Anterior cingulate cortex (tissue), 58 donors: Measurements from ENCODE around the gene PILRA.

Source experiments
- DNase-seq, 58 donors: peaks; one replicate each; lab custom pipeline; 2025; lab: John Stamatoyannopoulos, UW

PILRA gene

DNA sequence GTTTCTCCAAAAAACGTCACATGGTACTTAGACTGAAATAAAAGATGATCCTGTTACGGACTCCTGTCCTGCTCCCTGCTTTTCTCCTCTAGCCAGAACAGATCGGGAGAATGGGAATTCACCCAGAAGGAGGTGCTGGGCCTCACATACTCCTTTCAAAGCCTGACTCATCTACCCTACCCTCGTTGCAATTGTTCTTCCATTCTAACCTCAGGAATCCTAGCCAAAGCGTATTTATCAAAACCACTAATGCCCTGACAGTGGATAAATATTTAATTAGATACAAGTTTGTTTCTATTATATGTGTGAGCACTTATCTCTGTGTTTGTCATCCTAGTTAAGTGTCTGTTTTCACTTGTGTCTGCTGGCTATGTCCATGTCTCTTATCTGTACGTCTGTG is 33.5 kb downstream of the PILRA start:
- DNase-seq: no peak

GRCh38 chr7:100407285-100408180 is 34.2 kb downstream of the PILRA start:
- DNase-seq: peak in 6 of 58 donors; percentile 2 to 60 (median 20)

DNA sequence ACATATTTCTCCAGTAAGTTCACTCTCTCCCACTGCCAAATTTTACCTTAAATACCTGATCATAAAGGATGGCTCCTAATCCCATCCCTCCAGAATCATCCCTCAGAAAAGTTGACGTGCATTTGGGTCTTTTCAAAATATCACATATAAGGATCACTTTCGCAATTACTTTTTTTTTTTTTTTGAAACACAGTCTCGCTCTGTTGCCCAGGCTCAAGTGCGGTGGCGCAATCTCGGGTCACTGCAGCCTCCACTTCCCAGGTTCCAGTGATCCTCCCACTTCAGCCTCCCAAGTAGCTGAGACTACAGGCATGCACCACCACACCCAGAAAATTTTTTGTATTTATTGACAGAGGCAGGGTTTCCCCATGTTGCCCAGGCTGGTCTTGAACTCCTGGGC is 37.8 kb downstream of the PILRA start:
- no peak for DNase-seq

- DNase-seq: no peak
Observed at GRCh38 chr7:100413346-100413745, 40.1 kb downstream of the PILRA start.

DNA sequence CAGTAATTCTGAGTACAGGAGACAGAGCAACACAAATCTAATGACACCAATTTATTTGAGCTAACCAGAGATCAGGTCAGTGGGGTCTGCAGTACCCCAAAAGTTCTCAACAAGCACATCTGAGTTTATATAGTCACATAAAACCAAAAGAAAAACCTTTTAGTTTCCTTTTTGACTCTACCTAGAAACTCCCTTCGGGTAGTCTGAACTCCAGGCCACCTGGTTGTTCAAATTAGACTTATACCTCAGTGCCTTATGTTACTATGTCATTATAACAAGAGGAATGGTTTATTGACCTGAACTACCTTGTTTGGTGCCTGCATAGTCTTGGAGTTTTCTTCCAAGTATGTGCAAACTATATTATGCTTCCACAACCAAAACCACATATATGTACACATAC is 40.6 kb downstream of the PILRA start:
- DNase-seq: no peak

DNA sequence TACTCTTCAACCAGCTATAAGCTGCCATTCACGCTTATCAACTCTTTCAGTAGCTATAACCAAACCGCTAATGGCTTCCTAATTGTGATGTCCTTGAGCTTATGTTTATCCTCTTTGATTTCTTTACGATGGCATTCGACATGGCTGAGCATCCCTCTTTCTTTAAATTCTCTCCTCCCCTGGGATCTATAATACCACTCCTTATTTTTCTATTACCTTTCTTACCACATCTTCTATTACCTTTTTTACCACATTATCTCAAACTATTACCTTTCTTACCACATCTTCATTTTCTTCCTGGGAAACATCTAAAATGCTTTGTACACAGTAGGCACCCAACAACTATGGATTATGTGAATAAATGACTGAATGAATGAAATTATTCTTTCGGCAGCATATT is 42.2 kb downstream of the PILRA start:
- no peak for DNase-seq

- DNase-seq: no peak
Observed at GRCh38 chr7:100418930-100419659, 45.8 kb downstream of the PILRA start.

- DNase-seq: no peak
Observed at GRCh38 chr7:100419660-100420226, 46.5 kb downstream of the PILRA start.

DNA sequence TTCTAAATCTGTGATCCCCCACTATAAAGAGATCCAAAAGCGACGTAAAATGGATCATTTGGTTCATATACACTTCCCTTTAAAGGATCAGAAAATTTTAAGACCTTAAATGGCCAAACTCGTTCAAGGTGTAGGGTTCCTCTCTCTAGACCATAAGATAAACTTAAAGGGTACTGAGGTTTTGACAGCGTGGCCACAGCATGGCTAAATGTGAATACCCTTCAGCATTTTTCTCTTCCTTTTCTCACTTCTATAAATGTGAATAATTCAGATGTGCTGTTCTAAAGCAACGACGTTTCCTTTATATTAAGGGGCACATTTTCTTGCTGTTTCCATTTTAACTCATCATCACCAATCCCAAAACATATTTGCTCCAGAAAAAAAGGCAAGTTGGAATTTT is 50.0 kb downstream of the PILRA start:
- DNase-seq: no peak

DNA sequence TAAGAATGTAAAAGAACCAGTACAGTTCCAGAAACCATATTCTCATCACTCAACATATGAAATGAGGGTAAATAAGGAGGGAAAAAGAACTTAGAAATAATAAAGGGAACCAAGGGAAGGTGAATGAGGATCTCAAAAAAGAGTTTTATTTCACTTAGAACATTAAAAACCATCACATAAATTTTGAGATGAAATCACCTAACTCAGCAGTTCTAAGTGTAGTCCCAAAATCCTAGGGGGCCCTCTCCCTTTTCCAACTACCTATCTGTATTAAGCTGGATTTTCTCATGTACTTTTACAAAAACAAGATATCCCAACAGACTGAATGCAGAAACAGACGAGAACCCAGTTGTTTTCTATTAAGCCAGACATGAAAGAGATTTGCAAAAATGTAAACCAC is 52.1 kb downstream of the PILRA start:
- DNase-seq: no peak

DNA sequence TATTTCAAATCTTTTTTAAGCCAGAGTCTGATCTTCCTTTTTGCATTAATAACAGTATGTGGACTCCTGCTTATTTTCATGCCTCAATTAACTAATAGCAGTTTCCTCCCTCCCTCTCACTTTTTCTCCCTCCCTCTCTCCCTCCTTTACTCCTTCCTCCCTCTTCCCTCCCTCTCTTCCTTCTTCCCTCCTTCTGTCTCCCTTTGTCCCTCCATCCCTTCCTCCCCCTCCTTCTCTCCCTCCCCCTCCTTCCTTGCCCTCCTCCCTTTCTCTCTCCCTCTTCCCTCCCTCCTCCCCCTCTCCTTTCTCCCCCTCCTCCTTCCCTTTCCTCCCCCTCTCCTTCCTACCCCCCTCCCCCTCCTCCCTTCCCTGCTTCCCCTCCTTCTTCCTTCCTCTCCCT is 53.2 kb downstream of the PILRA start:
- no peak for DNase-seq

GRCh38 chr7:100427762-100428198 is 54.5 kb downstream of the PILRA start:
- DNase-seq: peak in 1 of 58 donors; percentile 56

GRCh38 chr7:100428199-100428966 is 55.1 kb downstream of the PILRA start, which contains the start of gene ZCWPW1:
ZCWPW1 (minus strand) TSS chr7:100428703; CDS start chr7:100420649, 8,054 bp downstream.
- peak; percentile 76 to 99 (median 94) for DNase-seq

GRCh38 chr7:100428967-100429636 is 55.8 kb downstream of the PILRA start:
- DNase-seq: peak; percentile 86 to 100 (median 98)

GRCh38 chr7:100429637-100430492 is 56.6 kb downstream of the PILRA start, which contains the start of gene MEPCE:
MEPCE (plus strand) TSS chr7:100429831; CDS start chr7:100430019, 188 bp downstream.
- peak; percentile 58 to 97 (median 93) for DNase-seq

DNA sequence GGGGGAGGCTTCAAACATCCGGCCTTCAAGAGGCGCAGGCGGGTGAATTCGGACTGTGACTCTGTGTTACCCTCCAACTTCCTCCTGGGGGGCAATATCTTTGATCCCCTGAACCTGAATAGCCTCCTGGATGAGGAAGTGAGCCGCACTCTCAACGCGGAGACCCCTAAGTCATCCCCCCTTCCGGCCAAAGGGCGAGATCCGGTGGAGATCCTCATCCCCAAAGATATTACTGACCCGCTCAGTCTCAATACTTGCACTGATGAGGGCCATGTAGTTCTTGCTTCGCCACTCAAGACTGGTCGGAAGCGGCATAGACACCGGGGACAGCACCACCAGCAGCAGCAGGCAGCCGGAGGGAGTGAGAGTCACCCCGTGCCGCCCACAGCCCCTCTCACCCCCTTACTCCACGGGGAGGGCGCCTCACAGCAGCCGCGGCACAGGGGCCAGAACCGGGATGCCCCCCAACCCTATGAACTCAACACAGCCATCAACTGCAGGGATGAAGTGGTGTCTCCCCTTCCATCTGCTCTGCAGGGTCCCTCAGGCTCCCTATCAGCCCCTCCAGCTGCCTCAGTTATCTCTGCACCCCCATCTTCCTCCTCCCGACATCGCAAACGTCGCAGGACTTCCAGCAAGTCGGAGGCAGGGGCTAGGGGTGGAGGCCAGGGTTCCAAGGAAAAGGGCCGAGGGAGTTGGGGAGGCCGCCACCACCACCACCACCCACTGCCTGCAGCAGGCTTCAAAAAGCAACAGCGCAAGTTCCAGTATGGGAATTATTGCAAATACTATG is 57.4 kb downstream of the PILRA start:
- peak in 4 of 58 donors; percentile 21 to 40 (median 30) for DNase-seq

DNA sequence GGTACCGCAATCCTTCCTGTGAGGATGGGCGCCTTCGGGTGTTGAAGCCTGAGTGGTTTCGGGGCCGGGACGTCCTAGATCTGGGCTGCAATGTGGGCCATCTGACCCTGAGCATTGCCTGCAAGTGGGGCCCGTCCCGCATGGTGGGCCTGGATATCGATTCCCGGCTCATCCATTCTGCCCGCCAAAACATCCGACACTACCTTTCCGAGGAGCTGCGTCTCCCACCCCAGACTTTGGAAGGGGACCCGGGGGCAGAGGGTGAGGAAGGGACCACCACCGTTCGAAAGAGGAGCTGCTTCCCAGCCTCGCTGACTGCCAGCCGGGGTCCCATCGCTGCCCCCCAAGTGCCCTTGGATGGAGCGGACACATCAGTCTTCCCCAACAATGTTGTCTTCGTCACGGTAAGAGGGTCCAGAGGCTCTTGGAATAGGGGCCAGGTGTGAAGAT is 58.0 kb downstream of the PILRA start:
- DNase-seq: no peak

GRCh38 chr7:100432053-100432452 is 58.8 kb downstream of the PILRA start:
- no peak for DNase-seq
